Adrenal gland (tissue), 5 donors: ENCODE results near the gene IQCN.

Experiments
- POLR2A ChIP-seq, 2 donors: fragments of 450-650 bp; IDR thresholded peaks; one replicate each; pipeline ENCODE4 v1.6.1; 2017; ENCODE audit warnings: antibody characterized with exemption in 2 of 2, mild to moderate bottlenecking in 2 of 2, moderate library complexity in 1 of 2
- TF ChIP-seq, protein P1 (sequence below), 6 experiments: fragments of 450-650 bp in 4 of 6; fragments of 200-600 bp in 2 of 6; sonication (generic) in 1 of 6; IDR thresholded peaks; 1 replicate in 5 of 6; 2 replicates in 1 of 6; pipeline versions ENCODE4 v1.5.1 to v1.8.0; 2016 to 2021; ENCODE audit warnings: antibody characterized with exemption in 6 of 6, mild to moderate bottlenecking in 2 of 6, moderate library complexity in 1 of 6
- donor health status: DM: no; HTN: no; CAD: no.

DNA sequence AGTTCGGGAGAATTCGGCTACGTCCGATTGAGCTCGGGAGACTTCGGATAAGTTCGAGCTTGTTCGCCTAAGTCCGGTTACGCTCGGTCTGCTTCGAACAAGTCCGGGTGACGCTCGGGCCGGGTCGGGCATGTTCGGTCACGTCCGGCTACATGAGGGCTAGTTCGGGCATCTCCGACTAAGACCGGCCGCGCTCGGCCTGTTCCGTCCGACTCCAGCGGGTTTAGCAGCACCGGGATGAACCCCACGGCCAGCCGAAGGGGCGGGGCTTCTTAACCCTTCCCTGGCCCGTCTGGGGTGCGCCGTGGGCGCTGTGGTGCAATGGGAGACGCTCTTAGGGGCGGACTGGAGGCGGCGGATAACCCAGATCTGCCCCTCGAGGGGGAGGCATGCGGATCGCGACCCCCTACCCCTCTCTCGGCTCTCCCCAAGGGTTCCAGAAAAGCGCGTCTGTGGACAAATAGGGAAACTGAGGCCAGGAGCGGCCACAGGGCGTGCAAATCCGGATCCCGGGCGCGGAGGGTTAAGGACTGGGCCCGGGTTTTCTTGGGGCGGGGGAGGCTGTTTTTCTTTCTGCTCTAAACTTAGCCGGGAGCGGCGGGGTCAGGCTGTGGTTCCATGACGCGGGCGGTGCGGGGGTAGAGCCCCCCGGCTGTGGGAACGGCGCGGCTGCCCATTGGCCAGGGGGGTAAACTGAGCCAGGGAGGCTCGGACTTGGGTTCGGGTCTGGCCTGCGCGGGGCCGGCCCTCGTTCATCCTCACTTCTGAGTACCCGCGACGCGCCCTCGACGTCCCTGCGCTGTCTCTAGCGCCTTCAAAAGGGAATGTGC, 49.5 kb downstream of the IQCN start:
- TF ChIP-seq POLR2A (IDR thresholded peaks at IDR 0.05) = no peak
- TF ChIP-seq, protein P1, sequence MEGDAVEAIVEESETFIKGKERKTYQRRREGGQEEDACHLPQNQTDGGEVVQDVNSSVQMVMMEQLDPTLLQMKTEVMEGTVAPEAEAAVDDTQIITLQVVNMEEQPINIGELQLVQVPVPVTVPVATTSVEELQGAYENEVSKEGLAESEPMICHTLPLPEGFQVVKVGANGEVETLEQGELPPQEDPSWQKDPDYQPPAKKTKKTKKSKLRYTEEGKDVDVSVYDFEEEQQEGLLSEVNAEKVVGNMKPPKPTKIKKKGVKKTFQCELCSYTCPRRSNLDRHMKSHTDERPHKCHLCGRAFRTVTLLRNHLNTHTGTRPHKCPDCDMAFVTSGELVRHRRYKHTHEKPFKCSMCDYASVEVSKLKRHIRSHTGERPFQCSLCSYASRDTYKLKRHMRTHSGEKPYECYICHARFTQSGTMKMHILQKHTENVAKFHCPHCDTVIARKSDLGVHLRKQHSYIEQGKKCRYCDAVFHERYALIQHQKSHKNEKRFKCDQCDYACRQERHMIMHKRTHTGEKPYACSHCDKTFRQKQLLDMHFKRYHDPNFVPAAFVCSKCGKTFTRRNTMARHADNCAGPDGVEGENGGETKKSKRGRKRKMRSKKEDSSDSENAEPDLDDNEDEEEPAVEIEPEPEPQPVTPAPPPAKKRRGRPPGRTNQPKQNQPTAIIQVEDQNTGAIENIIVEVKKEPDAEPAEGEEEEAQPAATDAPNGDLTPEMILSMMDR (IDR thresholded peaks at IDR 0.05) = no peak
